ENCODE measurements around the gene ANKRD52. TPM values are rescaled to one million over a fixed set of nuclear protein-coding genes. Genes with fewer than 3 reads are reported as not detected.

Gene ANKRD52
- total and polyA plus RNA-seq, 2 experiments from 2014 or later = 20.3 to 25.2 TPM

DNA sequence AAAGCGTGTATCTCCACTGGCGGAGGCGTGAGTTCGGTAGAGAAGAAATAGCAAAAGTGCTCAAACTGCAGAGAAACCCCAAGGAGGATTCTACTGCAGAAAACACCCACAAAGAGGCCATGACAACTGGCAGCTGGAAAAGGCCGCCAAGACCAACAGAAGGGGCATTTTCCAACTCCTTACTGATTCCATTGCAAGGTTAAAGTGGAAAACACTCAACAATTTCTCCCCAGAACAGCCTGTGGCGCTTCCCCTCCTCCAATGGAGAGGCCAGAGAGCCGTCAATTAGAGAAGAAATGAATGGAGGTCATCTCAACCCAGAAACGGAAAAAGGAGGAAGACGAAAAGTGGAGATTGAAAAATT is 618 bp upstream of the ANKRD52 start:
- peaks cover 16% of the 10 kb centered on the region for H4K20me1 ChIP-seq (replicated peaks; ENCODE audit: insufficient read depth)
- Mint-ChIP-seq H3K27ac (no peak overlapping the region), H3K9me3 (no peaks in the 10 kb centered on the region; the same call in 1 of the 3 replicates), H3K27me3 (ENCODE audit: insufficient read depth, low read depth, poor library complexity) (peaks cover 23% of the 10 kb centered on the region), H3K36me3 (ENCODE audit: low read depth) (peaks cover 27% of the 10 kb centered on the region), H3K4me1 (peaks cover 18% of the 10 kb centered on the region), H3K4me3 (peak overlapping the region; percentile 85)
- H3F3A ChIP-seq (replicated peaks; ENCODE audit: low read depth) = peaks cover 24% of the 10 kb centered on the region
- peaks cover 17% of the 10 kb centered on the region for H3K4me1 ChIP-seq (ENCODE audit: insufficient read depth)
- no peaks in the 10 kb centered on the region for H3K9me2 ChIP-seq (ENCODE audit: insufficient read depth)
- H3K4me2 ChIP-seq = peak overlapping the region; percentile 99
- peaks cover 13% of the 10 kb centered on the region; the same call in 1 of the 2 replicates for H3K79me2 ChIP-seq (replicated peaks; ENCODE audit: insufficient read depth)
- DNase-seq (ENCODE audit: low spot score) = peak; percentile 35
- peak overlapping the region; percentile 100 for H2AFZ ChIP-seq
- TF ChIP-seq ZNF331 (CRISPR knock-in tag; IDR thresholded peaks at IDR 0.05; ENCODE audit: low read depth) (no peak), NANOG (IDR thresholded peaks at IDR 0.05; ENCODE audit: borderline replicate concordance) (no peak), ZNF114 (CRISPR knock-in tag; IDR thresholded peaks at IDR 0.05) (no peak), POLR2AphosphoS5 (IDR thresholded peaks at IDR 0.05; ENCODE audit: low read depth) (no peak)
- TF ChIP-seq, protein P1, sequence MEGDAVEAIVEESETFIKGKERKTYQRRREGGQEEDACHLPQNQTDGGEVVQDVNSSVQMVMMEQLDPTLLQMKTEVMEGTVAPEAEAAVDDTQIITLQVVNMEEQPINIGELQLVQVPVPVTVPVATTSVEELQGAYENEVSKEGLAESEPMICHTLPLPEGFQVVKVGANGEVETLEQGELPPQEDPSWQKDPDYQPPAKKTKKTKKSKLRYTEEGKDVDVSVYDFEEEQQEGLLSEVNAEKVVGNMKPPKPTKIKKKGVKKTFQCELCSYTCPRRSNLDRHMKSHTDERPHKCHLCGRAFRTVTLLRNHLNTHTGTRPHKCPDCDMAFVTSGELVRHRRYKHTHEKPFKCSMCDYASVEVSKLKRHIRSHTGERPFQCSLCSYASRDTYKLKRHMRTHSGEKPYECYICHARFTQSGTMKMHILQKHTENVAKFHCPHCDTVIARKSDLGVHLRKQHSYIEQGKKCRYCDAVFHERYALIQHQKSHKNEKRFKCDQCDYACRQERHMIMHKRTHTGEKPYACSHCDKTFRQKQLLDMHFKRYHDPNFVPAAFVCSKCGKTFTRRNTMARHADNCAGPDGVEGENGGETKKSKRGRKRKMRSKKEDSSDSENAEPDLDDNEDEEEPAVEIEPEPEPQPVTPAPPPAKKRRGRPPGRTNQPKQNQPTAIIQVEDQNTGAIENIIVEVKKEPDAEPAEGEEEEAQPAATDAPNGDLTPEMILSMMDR (conservative IDR thresholded peaks at IDR 0.05; ENCODE audit: low read depth in 2 of 2) = no peak
- TF ChIP-seq, protein P2, sequence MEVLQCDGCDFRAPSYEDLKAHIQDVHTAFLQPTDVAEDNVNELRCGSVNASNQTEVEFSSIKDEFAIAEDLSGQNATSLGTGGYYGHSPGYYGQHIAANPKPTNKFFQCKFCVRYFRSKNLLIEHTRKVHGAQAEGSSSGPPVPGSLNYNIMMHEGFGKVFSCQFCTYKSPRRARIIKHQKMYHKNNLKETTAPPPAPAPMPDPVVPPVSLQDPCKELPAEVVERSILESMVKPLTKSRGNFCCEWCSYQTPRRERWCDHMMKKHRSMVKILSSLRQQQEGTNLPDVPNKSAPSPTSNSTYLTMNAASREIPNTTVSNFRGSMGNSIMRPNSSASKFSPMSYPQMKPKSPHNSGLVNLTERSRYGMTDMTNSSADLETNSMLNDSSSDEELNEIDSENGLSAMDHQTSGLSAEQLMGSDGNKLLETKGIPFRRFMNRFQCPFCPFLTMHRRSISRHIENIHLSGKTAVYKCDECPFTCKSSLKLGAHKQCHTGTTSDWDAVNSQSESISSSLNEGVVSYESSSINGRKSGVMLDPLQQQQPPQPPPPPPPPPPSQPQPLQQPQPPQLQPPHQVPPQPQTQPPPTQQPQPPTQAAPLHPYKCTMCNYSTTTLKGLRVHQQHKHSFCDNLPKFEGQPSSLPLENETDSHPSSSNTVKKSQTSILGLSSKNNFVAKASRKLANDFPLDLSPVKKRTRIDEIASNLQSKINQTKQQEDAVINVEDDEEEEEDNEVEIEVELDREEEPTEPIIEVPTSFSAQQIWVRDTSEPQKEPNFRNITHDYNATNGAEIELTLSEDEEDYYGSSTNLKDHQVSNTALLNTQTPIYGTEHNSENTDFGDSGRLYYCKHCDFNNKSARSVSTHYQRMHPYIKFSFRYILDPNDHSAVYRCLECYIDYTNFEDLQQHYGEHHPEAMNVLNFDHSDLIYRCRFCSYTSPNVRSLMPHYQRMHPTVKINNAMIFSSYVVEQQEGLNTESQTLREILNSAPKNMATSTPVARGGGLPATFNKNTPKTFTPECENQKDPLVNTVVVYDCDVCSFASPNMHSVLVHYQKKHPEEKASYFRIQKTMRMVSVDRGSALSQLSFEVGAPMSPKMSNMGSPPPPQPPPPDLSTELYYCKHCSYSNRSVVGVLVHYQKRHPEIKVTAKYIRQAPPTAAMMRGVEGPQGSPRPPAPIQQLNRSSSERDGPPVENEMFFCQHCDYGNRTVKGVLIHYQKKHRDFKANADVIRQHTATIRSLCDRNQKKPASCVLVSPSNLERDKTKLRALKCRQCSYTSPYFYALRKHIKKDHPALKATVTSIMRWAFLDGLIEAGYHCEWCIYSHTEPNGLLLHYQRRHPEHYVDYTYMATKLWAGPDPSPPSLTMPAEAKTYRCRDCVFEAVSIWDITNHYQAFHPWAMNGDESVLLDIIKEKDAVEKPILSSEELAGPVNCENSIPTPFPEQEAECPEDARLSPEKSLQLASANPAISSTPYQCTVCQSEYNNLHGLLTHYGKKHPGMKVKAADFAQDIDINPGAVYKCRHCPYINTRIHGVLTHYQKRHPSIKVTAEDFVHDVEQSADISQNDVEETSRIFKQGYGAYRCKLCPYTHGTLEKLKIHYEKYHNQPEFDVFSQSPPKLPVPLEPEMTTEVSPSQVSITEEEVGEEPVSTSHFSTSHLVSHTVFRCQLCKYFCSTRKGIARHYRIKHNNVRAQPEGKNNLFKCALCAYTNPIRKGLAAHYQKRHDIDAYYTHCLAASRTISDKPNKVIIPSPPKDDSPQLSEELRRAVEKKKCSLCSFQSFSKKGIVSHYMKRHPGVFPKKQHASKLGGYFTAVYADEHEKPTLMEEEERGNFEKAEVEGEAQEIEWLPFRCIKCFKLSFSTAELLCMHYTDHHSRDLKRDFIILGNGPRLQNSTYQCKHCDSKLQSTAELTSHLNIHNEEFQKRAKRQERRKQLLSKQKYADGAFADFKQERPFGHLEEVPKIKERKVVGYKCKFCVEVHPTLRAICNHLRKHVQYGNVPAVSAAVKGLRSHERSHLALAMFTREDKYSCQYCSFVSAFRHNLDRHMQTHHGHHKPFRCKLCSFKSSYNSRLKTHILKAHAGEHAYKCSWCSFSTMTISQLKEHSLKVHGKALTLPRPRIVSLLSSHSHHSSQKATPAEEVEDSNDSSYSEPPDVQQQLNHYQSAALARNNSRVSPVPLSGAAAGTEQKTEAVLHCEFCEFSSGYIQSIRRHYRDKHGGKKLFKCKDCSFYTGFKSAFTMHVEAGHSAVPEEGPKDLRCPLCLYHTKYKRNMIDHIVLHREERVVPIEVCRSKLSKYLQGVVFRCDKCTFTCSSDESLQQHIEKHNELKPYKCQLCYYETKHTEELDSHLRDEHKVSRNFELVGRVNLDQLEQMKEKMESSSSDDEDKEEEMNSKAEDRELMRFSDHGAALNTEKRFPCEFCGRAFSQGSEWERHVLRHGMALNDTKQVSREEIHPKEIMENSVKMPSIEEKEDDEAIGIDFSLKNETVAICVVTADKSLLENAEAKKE (CRISPR knock-in tag; IDR thresholded peaks at IDR 0.05) = no peak
- peak overlapping the region; percentile 75; the same call in 1 of the 2 replicates for H3K27ac ChIP-seq (ENCODE audit: low read depth)
- H3K4me3 ChIP-seq = peak overlapping the region; percentile 95
- ATAC-seq = no peak
- H3K36me3 ChIP-seq (ENCODE audit: insufficient read depth) = peaks cover 27% of the 10 kb centered on the region
- no peaks in the 10 kb centered on the region for H3K27me3 ChIP-seq (ENCODE audit: insufficient read depth)
